Measurements from ENCODE around the gene ZNF296.

The ZNF296 gene

DNA sequence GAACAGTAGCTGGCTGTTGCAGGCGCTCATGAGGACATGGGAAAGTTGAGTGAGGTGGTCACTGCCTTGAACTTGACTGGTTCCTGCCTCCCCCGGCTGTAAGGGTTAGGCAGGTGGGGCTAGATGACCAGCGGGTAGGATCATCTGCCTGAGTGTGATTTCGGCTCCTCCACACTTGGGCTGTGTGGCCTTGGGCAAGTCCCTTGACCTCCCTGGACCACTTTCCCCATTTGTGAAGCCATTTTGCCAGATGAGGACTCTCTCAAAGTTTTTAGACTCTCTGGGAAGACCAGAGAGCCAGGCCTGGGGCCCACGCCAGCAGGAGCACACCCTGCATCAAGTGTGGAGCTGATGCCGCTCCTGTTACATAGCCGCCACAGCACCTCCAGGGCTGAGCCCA is 26.2 kb upstream of the ZNF296 start:
- no peak for DNase-seq

DNA sequence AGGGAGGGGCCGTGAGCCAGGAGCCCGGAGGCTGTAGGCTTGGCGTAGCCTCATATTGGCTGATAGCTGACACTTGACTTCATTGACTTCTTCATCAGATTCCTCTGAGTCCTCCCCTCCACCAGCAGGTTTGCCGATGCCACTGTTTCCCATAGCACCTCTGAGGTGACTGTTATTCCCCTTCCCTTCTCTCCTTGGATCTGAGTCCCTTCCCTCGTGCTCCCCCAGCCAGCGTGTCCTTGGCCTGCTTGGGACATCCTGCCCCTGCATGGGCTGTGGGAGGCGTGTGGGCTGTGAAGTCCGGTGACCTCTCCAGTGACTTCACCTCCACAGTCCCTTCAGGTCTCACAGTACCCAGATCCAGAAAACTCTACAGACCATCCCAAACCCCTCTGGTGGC is 25.5 kb upstream of the ZNF296 start:
- no peak for DNase-seq

GRCh38 chr19:45100846-45101252 is 24.6 kb upstream of the ZNF296 start:
- no peak for DNase-seq

DNA sequence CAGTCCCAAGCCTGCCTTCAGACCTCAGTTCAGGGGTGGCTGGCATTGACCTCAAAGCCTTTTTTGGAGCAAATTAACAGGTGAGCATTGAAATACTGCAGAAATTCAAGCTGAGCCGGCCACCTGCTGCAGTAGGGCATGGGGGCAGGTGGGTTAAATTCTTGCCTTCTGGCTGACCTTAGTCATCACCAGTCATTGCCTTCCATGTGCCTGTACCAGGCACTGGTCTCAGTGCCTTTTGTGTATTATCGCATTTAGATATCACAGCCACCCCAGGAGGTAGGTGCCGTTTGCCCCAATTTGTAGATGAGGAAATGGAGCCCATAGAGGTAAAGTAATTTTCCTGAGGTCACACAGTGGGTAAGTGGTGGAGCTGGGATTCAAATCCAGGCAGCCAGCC is 23.9 kb upstream of the ZNF296 start:
- DNase-seq = no peak

DNA sequence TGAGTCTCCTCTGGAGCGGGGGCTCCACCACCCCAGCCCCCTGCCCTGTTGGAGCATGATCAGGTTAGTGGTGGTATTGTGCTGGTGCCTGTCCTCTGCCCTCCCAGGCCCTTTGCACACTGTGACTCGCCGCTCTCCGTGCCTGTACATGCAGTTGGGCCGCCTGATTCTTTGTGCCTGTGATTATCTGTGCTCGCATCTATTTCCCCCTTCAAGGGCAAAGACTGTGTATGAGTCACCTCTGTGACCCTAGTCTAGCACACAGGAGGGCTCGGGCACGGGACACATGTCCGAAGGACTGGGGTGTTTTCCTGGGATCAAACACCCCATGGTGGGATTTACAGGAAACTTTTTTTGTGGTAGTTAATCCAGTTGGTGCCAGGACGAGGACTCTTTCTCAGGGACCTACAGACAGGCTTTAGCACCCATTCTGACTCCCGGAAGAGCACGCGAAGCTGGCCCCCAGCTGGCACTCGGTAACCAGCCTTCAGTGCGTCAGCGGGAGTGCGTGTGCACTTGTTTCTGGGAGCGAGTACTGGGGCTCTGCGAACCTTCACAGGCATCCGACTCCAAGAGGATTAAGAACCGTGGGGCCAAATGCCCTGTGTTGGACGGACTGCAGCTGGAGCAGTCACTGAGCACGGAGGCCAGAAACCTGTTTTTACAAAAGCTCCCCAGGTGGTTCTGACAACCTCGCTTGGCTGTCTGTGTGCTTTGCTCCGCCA is 23.4 kb upstream of the ZNF296 start:
- DNase-seq = no peak

- no peak for DNase-seq
Observed at GRCh38 chr19:45098521-45099466, 22.5 kb upstream of the ZNF296 start.

DNA sequence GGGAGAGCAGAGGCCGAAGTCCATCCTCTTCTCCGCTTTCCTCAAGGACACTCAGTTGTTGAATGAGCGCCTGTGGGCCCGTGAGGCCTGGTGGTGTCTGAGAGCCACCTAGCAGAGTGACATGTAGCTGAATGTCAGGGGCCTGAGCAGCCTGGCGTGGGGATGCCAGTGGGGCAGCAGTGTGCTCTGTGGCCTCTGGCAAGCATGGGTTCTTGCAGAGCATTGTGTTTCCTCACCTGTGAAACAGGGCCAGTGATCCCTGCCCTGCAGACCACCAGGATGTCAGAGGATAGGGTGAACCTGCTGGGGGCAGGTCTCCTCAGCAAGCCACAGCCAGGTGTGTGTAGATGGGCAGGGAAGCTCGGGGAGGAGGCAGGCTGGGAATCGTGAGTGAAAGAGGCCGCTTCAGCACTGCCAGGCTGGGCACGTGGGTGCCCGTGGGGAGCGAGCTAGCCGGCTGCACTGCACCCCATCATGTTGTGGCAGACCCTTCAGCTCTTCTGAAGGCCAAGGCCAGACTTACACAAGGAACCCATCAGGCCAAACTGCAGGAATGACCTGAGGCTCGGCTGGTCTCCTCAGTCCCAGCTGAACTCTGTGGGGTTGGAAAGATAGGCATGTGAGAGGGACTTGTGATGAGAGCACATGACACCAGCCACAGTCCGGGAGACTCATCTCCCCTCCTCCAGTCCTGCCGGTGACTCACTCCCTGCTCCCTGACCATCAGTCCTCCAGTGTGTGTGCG is 21.7 kb upstream of the ZNF296 start:
- DNase-seq = no peak

DNA sequence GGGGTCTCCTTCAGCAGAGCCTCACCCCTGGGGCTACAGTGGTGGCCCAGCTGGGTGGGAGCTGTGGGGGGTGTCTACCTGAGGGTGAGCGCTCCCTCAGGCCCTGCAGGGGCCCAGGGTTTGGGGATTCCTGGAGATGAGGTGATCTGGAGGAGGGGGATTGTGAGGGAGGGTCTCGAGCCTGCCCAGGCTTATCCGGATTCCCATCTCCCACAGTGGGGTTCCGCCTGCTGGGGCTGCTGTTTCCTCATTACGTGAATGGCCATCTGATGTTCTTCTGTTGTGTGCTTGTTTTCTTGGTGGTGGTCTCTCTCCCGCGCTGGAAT is 21.1 kb upstream of the ZNF296 start:
- DNase-seq = no peak

DNA sequence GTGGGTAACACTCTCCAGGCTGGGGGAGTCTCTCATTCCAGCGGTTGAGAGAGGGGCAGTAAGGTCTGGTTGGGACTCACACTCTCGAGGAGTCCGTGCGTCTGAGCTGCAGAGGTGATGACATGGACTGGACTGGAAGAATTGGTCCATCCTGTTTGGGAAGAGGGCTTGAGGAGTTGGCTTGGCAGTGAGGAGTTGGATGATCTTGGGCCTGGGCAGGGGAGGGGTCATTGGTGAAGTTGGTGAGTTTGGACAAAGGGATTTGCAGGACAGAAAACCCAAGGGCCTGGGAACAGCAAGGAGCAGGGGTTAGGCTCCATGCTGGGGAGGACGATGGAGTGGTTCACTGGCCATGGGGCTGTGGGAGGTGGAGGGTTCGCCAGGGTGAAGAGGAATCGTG is 20.4 kb upstream of the ZNF296 start:
- DNase-seq = no peak

DNA sequence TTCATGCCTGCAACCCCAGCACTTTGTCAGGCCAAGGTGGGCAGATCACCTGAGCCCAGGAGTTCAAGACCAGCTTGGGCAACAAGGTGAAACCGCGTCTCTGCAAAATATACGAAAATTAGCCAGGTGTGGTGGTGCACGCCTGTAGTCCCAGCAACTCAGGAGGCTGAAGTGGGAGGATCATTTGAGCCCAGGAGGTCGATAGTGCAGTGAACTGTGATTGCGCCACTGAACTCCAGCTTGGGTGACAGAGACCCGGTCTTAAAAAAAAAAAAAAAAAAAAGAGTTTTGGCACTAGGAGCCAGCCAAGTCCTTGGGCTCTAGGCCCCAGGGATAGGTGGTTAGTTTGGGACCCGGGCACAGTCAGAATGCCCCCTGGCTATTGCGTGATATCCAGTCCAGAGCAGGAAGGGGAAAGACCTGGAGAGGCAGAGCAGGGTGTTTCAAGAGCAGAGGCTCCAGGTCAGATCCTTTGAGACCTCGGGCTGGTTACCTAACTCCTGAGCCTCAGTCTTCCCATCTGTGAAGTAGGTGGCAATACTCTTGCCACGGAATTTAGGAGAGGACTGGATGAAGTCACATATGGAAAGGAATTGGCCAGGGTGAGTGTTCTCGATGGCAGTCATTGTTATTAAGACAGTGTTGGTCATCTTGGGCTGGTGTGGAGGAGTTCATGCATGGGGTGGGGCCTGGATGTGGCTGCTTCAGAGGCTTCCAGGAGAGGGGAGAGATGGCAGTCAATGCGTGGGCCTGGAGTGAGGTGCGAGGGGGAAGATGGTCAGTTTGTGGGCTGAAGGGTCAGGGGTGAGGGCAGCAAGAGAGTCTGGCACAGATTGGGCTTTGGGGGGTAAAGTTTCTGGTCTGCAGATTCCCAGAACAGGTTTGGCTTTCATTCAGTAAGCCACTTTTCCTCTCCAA is 19.5 kb upstream of the ZNF296 start:
- DNase-seq = no peak

DNA sequence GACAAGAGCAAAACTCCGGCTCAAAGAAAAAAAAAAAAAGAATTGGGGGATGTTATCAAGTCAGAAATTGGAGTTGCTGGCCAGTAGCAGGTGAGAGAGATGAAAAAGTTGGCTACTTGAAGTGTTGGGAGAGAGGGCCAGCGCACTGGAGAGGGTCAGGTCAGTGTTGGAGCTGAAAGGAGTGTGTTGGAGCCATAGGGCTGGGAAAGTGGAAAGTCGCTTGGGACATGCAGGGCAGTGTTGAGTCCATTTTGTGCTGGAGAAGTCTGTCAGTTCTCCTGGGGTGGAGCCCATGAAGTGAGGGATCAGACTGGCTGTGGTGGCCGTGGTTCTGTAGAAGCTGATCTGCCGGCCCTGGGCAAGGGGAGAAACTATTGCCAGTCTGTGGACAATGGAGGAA is 18.4 kb upstream of the ZNF296 start:
- no peak for DNase-seq

DNA sequence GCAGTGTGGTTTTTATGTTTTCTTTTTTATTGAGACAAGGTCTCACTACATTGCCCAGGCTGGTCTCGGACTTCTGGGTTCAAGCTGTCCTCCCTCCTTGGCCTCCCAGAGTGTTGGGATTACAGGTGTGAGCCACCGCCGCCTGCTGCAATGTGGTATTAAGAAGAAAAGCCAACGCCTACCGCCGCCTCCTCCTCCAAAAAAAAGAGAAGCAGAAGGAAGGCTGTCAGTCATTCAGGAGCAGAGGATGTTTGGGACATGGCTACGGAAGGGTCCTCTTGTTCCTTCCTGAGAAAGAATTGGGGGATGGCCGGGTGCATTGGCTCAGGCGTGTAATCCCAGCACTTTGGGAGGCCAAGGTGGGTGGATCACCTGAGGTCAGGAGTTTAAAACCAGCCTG is 17.9 kb upstream of the ZNF296 start:
- no peak for DNase-seq

DNA sequence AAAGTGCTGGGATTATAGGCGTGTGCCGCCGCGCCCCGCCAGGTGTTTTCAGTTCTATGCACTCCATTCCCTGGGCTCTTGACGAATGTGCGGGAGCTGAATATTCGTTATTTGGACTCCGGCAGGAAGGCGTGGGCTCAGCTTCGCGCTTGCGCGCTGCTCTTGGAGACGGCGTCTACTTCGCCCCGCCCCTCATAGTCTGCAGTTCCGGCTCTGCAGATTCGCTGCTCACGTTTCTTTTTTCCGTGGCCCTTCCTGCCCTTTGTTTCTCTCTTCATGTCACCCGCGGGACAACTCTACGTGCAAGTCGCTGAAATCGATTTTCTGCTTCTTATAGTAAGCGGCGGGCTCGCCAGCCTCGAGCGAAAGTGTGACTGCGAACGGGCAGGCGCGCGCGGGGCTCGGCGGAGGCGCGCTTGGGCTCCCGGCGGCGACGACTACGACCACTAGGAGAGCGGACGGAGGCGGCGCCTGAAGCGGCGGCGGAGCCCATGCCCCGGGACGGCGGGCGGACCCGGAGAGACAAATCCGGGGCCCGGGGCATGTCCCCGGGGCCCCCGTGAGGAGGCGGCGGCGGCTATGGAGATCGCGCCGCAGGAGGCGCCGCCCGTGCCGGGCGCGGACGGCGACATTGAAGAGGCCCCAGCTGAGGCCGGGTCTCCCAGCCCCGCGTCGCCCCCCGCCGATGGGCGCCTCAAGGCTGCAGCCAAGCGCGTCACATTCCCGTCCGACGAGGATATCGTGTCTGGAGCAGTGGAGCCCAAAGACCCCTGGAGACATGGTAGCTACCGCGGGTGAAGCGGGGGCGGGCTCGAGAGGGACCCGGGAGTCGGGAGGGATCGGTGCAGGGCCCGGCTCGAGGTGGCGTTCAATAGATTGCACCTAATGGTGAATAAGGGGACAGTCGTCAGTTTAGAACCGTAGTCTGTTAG is 16.7 kb upstream of the ZNF296 start, which contains the start of gene PPP1R37:
Gene PPP1R37, plus strand, starts transcription at position 433 of the 932 bp plus-strand sequence. Its CDS starts 147 bp downstream, at position 580.
- DNase-seq = peak; percentile 69 to 88 (median 80)

DNA sequence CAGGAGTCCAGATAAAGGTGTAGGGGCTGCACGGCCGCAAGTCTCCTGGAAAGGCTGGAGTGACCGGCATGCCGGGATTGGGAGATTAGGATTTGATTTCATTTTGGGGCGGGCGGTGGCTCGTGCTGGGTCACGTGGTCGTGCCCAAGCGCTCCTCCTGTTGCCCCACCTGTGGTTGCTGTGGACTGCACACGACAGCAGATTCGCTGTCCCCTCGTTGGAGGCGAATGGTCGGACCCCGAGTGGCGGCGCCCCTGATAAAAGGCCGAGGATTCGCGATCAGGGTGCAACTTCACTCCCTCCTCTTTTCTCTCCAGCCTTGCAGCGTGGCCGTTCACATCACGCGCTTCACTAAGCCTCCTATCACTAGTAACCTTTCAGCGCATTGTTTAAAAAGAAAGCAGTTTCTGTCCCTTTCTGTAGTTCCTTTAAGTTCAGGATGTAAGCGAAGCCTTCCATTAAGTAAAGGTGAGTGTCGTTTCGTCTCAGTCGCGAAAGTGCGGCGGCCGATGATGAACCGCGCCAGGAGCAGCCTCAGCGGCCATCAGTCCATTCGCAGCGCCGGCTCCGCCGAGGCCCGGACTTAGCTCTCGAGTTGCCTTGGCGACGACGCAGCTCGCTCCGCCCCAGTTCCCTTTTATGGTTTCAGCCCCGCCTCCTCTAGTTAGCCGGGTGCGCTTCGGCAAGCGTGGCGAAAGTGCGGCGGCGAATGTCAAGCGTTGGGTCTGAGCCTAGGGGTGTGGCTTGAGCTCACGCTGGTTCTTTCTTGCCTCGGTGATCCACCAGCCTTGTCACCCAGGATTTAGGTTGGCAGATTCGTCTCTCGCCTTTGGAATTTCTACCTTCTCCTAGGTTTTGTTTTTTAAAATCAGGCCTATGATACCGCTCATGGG is 15.0 kb upstream of the ZNF296 start:
- DNase-seq = peak; percentile 70 to 96 (median 94)

- DNase-seq = no peak
Observed at GRCh38 chr19:45090606-45091005, 14.3 kb upstream of the ZNF296 start.

GRCh38 chr19:45090034-45090433 is 13.8 kb upstream of the ZNF296 start:
- DNase-seq = no peak

GRCh38 chr19:45087531-45087930 is 11.3 kb upstream of the ZNF296 start:
- peak in 2 of 4 experiments; percentile 15 to 27 for DNase-seq

GRCh38 chr19:45086480-45086879 is 10.2 kb upstream of the ZNF296 start:
- DNase-seq = no peak

- DNase-seq = no peak
Observed at GRCh38 chr19:45082170-45082569, 5.9 kb upstream of the ZNF296 start.

- no peak for DNase-seq
Observed at GRCh38 chr19:45079911-45080370, 3.7 kb upstream of the ZNF296 start.

Measured in activated naive CD4-positive, alpha-beta T cell (primary cell).